Memory B cell (primary cell): ENCODE data around the gene KDM6A.
"Not testable (repeated sequence)": the region's sequence is repeated elsewhere in the genome, so short reads cannot be mapped to it uniquely, and the experiment has no call there.

Source experiments
- ATAC-seq: fragments of 150-1000 bp; cut with Tn5 transposase; 2 replicates; pipeline ENCODE4 v1.10.0; 2021; ENCODE audit warnings: low read depth, mild to moderate bottlenecking, moderate library complexity
- DNase-seq, 2 donors: peaks; one replicate each; pipeline ENCODE4 v3.0.0; 2022; ENCODE audit warnings: low spot score in 2 of 2
- H3K27ac Mint-ChIP-seq: one replicate; pipeline ENCODE4 v1.8.0; 2022; ENCODE audit warnings: mild to moderate bottlenecking, moderate library complexity, mixed read lengths
- H3K27me3 Mint-ChIP-seq: one replicate; pipeline ENCODE4 v1.8.0; 2022; ENCODE audit warnings: mixed read lengths
- H3K36me3 Mint-ChIP-seq: one replicate; pipeline ENCODE4 v1.8.0; 2022; ENCODE audit warnings: mild to moderate bottlenecking, mixed read lengths
- H3K4me1 Mint-ChIP-seq: one replicate; pipeline ENCODE4 v1.8.0; 2022; ENCODE audit warnings: mixed read lengths
- H3K4me3 Mint-ChIP-seq: one replicate; pipeline ENCODE4 v1.8.0; 2022; ENCODE audit warnings: mild to moderate bottlenecking, moderate library complexity, mixed read lengths
- H3K9me3 Mint-ChIP-seq: one replicate; pipeline ENCODE4 v1.8.0; 2022; ENCODE audit warnings: mixed read lengths

The KDM6A gene

DNA sequence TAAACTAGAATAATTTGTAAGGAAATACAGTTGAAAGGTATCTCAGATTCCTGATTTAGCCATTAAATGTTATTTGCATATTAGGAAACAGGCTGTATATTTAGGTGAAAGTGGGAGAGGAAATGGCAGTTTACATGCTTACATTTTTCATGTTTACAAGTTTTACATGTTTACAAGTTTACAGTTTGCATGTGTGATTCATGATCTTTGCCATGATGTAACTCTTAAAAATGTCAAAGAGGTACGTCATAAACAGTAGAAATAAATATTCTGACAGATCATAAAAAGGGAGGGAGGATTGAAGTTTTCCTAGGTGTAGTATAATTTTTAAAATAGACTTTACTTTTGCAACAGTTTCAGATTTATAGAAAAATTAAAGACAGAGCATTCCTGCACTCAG, 45.7 kb downstream of the KDM6A start:
- Mint-ChIP-seq H3K27ac (no peak overlapping the region), H3K4me3 (no peak overlapping the region), H3K36me3 (peaks cover 3% of the 10 kb centered on the region), H3K4me1 (peaks cover 30% of the 10 kb centered on the region), H3K27me3 (no peaks in the 10 kb centered on the region), H3K9me3 (no peaks in the 10 kb centered on the region)
- ATAC-seq (no peak), DNase-seq (no peak)

- DNase-seq (no peak), ATAC-seq (no peak)
- H3K36me3 Mint-ChIP-seq = peaks cover 3% of the 10 kb centered on the region
- no peaks in the 10 kb centered on the region for H3K27me3 Mint-ChIP-seq
- peak overlapping the region; percentile 12 for H3K4me3 Mint-ChIP-seq
- H3K9me3 Mint-ChIP-seq = no peaks in the 10 kb centered on the region
- H3K4me1 Mint-ChIP-seq = peaks cover 46% of the 10 kb centered on the region
- peak overlapping the region; percentile 17 for H3K27ac Mint-ChIP-seq
These were observed 50.0 kb downstream of the KDM6A start for GRCh38 chrX:44922980-44923379.

GRCh38 chrX:44927398-44927797, 54.4 kb downstream of the KDM6A start:
- no peaks in the 10 kb centered on the region for H3K9me3 Mint-ChIP-seq
- no peak for DNase-seq
- ATAC-seq = no peak
- H3K4me3 Mint-ChIP-seq = no peak overlapping the region
- peaks cover 40% of the 10 kb centered on the region for H3K4me1 Mint-ChIP-seq
- peaks cover 6% of the 10 kb centered on the region for H3K36me3 Mint-ChIP-seq
- peak overlapping the region; percentile 68 for H3K27ac Mint-ChIP-seq
- H3K27me3 Mint-ChIP-seq = no peaks in the 10 kb centered on the region

GRCh38 chrX:44931441-44931973, 58.5 kb downstream of the KDM6A start:
- no peaks in the 10 kb centered on the region for H3K27me3 Mint-ChIP-seq
- H3K27ac Mint-ChIP-seq = no peak overlapping the region
- H3K4me1 Mint-ChIP-seq = peaks cover 36% of the 10 kb centered on the region
- no peak for DNase-seq
- H3K36me3 Mint-ChIP-seq = peaks cover 3% of the 10 kb centered on the region
- no peak overlapping the region for H3K4me3 Mint-ChIP-seq
- H3K9me3 Mint-ChIP-seq = no peaks in the 10 kb centered on the region
- no peak for ATAC-seq

DNA sequence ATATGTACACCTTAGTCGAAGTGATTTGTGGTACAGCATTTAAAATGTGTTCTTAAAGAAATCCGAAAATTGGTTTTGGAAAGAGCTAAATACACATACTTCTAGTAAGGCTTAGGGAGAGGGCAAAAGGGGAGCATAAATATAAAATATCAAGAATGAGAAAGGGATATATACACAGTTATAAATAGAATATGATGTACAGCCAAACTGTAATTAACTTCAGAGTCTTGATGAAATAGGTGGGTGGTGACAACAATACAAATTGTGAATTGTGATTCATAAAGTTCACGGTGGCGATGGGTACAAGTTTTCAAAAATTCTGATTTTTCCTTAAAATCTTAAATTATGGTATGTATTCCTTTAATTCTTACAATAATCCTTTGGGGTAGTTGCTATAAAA, 62.2 kb downstream of the KDM6A start:
- no peak overlapping the region for H3K27ac Mint-ChIP-seq
- no peaks in the 10 kb centered on the region for H3K9me3 Mint-ChIP-seq
- no peak overlapping the region for H3K4me3 Mint-ChIP-seq
- H3K27me3 Mint-ChIP-seq = no peaks in the 10 kb centered on the region
- DNase-seq (no peak), ATAC-seq (no peak)
- peaks cover 25% of the 10 kb centered on the region for H3K4me1 Mint-ChIP-seq
- no peaks in the 10 kb centered on the region for H3K36me3 Mint-ChIP-seq

GRCh38 chrX:44935640-44936039, 62.7 kb downstream of the KDM6A start:
- Mint-ChIP-seq H3K27ac (no peak overlapping the region), H3K36me3 (no peaks in the 10 kb centered on the region), H3K9me3 (no peaks in the 10 kb centered on the region), H3K4me3 (no peak overlapping the region), H3K27me3 (no peaks in the 10 kb centered on the region), H3K4me1 (peaks cover 25% of the 10 kb centered on the region)
- ATAC-seq (no peak), DNase-seq (no peak)

GRCh38 chrX:44937606-44938005, 64.6 kb downstream of the KDM6A start:
- DNase-seq (no peak), ATAC-seq (no peak)
- peaks cover 23% of the 10 kb centered on the region for H3K4me1 Mint-ChIP-seq
- no peaks in the 10 kb centered on the region for H3K27me3 Mint-ChIP-seq
- no peak overlapping the region for H3K27ac Mint-ChIP-seq
- peaks cover 3% of the 10 kb centered on the region for H3K36me3 Mint-ChIP-seq
- H3K9me3 Mint-ChIP-seq = peaks cover 2% of the 10 kb centered on the region
- H3K4me3 Mint-ChIP-seq = no peak overlapping the region

GRCh38 chrX:44938111-44938510, 65.1 kb downstream of the KDM6A start:
- DNase-seq = no peak
- ATAC-seq = no peak
- H3K4me3 Mint-ChIP-seq = no peak overlapping the region
- peaks cover 23% of the 10 kb centered on the region for H3K4me1 Mint-ChIP-seq
- peaks cover 2% of the 10 kb centered on the region for H3K9me3 Mint-ChIP-seq
- H3K36me3 Mint-ChIP-seq = peaks cover 3% of the 10 kb centered on the region
- no peaks in the 10 kb centered on the region for H3K27me3 Mint-ChIP-seq
- peak overlapping the region; percentile 14 for H3K27ac Mint-ChIP-seq

DNA sequence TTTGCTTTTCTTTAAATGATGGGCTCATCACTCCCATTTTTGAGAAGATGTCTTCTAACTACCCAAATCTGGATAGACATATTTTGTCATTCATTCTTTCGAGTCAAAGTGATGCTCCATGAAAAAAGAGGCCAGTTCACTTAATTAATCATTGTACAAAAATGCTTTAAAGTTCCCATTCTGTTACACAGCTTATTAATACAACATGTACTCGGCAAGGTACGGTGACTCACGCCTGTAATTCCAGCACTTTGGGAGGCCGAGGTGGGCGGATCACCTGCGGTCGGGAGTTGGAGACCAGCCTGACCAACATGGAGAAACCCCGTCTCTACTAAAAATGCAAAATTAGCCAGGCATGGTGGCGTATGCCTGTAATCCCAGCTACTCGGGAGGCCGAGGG, 67.6 kb downstream of the KDM6A start:
- not testable (repeated sequence) for H3K27ac Mint-ChIP-seq, ATAC-seq, H3K27me3 Mint-ChIP-seq, H3K9me3 Mint-ChIP-seq, DNase-seq, H3K4me3 Mint-ChIP-seq, H3K36me3 Mint-ChIP-seq
- H3K4me1 Mint-ChIP-seq = peaks cover 11% of the 10 kb centered on the region

- H3K4me1 Mint-ChIP-seq = peaks cover 12% of the 10 kb centered on the region
- ATAC-seq = no peak
- peaks cover 3% of the 10 kb centered on the region for H3K36me3 Mint-ChIP-seq
- no peak overlapping the region for H3K27ac Mint-ChIP-seq
- H3K4me3 Mint-ChIP-seq = no peak overlapping the region
- H3K27me3 Mint-ChIP-seq = no peaks in the 10 kb centered on the region
- H3K9me3 Mint-ChIP-seq = peaks cover 2% of the 10 kb centered on the region
- DNase-seq = no peak
These were observed 70.0 kb downstream of the KDM6A start for GRCh38 chrX:44943007-44943406.

GRCh38 chrX:44944894-44945293, 71.9 kb downstream of the KDM6A start:
- Mint-ChIP-seq H3K27ac (no peak overlapping the region), H3K9me3 (peaks cover 2% of the 10 kb centered on the region), H3K4me1 (peaks cover 8% of the 10 kb centered on the region), H3K27me3 (no peaks in the 10 kb centered on the region), H3K4me3 (no peak overlapping the region), H3K36me3 (peaks cover 4% of the 10 kb centered on the region)
- DNase-seq = no peak
- no peak for ATAC-seq

DNA sequence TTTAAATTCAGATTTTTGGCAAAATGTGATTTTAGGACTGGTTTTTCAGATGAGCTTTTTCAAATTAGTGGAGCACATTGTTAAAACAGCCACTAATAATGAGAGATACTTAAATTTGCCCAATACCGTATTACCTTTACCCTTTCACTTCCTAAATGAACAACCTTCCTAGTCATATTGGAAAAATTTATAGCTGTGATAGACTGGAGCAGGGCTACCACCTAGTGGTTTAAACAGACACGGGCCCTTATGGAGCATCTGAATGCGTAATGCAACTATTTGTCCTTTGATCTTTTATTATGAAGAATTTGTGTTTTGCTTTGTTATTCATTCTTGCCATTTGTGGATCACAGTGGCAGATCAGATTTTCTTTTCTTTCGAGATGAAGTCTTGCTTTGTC, 72.7 kb downstream of the KDM6A start:
- H3K4me3 Mint-ChIP-seq = no peak overlapping the region
- H3K36me3 Mint-ChIP-seq = peaks cover 4% of the 10 kb centered on the region
- no peaks in the 10 kb centered on the region for H3K27me3 Mint-ChIP-seq
- H3K9me3 Mint-ChIP-seq = peaks cover 2% of the 10 kb centered on the region
- H3K27ac Mint-ChIP-seq = no peak overlapping the region
- ATAC-seq (no peak), DNase-seq (no peak)
- H3K4me1 Mint-ChIP-seq = peaks cover 13% of the 10 kb centered on the region

DNA sequence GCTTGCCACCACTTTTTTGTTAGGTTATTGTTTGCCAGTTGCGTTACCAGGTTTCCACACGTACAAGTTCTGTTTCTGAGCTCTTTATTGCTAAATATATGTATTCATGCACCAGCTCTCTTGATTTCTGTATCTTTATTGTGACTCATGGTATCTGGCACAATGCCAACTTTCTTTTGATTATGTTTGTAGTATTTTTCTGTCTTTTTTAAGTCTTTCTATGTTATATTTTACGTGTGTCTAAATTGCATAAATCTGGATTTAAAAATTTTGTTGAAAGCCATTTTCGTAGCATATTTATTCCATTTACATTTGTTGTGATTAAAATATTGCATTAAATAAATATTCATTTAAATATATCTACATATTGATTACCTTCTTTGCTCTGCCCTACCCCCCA, 73.8 kb downstream of the KDM6A start:
- DNase-seq = no peak

DNA sequence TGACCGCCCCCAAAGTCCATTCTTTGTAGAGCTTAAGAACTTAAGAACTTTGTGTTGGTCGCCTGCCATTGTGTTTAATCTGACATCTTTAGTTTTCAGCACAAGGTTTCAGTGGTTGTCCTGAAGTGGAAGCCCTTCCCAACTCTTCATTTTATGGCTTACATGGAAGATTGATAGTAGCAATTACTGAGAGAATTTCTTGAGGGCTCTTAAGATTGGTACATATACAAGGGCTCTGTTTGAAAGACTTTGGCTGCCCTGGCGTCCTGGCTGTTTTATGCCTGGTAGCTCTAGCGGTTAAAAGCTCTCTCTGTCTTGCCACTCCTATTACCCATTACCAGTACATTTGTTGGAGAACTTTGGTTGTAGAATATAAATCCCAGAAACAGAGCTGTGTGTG, 75.0 kb downstream of the KDM6A start:
- H3K27ac Mint-ChIP-seq = peak overlapping the region; percentile 76
- peaks cover 18% of the 10 kb centered on the region for H3K4me1 Mint-ChIP-seq
- H3K4me3 Mint-ChIP-seq = peak overlapping the region; percentile 27
- DNase-seq = no peak
- H3K27me3 Mint-ChIP-seq = no peaks in the 10 kb centered on the region
- H3K9me3 Mint-ChIP-seq = no peaks in the 10 kb centered on the region
- ATAC-seq = no peak
- H3K36me3 Mint-ChIP-seq = peaks cover 1% of the 10 kb centered on the region

More for the DNA sequence above, 73.8 kb downstream of the KDM6A start:
- Mint-ChIP-seq H3K36me3 (peaks cover 4% of the 10 kb centered on the region), H3K27me3 (no peaks in the 10 kb centered on the region), H3K27ac (no peak overlapping the region), H3K4me3 (no peak overlapping the region), H3K4me1 (peaks cover 18% of the 10 kb centered on the region), H3K9me3 (peaks cover 2% of the 10 kb centered on the region)
- no peak for ATAC-seq

DNA sequence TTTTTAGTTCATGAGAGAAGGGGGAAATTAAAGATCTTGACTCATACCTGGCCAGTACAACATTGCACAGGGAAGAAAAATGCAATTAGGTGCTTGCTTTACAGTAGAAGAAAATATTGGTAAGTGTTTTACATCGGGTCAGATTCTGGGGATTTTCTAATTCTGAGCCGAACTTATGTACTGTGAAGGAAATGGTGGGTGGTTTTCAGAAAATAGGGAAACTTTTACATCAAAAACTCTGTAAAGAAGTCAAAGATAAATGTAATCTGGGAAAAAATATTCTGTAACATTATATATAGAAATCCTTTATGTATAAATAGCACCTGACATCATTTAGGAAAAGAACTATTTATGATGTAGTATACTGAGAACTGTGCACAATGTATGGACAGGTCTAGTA, 75.4 kb downstream of the KDM6A start:
- peak overlapping the region; percentile 76 for H3K27ac Mint-ChIP-seq

More for the DNA sequence above, 75.4 kb downstream of the KDM6A start:
- Mint-ChIP-seq H3K36me3 (peaks cover 1% of the 10 kb centered on the region), H3K4me1 (peaks cover 18% of the 10 kb centered on the region), H3K9me3 (no peaks in the 10 kb centered on the region), H3K27me3 (no peaks in the 10 kb centered on the region), H3K4me3 (peak overlapping the region; percentile 27)
- no peak for ATAC-seq
- DNase-seq = no peak
